HK-2 (cell line): ENCODE data around the gene ARAP1.

ENCODE experiments used
- DNase-seq: peaks from one replicate; pipeline ENCODE4 v3.0.0-alpha.2; 2018; ENCODE audit not compliant: unreplicated experiment

ARAP1 gene

GRCh38 chr11:72743321-72744221 lies 8.6 kb downstream of the ARAP1 start:
- no peak for DNase-seq

- no peak for DNase-seq
Measured at GRCh38 chr11:72742513-72743320, 9.5 kb downstream of the ARAP1 start.

GRCh38 chr11:72741849-72742512 lies 10.2 kb downstream of the ARAP1 start:
- no peak for DNase-seq

- DNase-seq, result peak; percentile 57
Measured at GRCh38 chr11:72741429-72741833, 10.8 kb downstream of the ARAP1 start.

- no peak for DNase-seq
Measured at GRCh38 chr11:72740562-72741428, 11.4 kb downstream of the ARAP1 start.

DNA sequence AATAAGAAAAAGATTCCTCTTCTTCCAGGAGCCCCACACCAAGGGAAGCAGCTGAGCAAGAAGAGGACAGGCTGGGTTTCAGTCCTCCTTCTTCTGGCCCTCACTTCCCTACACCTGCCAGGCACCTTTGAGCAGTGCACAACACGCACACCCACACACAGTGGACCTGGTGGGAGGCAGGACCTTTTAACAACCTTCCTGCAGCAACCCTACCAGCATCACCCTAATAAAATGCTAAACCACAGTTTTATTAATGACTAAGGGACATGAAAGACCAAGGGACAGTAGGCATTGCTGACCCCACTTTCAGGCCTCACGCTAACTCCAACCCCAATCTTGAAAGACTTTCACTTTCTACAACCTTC lies 12.2 kb downstream of the ARAP1 start:
- no peak for DNase-seq

DNA sequence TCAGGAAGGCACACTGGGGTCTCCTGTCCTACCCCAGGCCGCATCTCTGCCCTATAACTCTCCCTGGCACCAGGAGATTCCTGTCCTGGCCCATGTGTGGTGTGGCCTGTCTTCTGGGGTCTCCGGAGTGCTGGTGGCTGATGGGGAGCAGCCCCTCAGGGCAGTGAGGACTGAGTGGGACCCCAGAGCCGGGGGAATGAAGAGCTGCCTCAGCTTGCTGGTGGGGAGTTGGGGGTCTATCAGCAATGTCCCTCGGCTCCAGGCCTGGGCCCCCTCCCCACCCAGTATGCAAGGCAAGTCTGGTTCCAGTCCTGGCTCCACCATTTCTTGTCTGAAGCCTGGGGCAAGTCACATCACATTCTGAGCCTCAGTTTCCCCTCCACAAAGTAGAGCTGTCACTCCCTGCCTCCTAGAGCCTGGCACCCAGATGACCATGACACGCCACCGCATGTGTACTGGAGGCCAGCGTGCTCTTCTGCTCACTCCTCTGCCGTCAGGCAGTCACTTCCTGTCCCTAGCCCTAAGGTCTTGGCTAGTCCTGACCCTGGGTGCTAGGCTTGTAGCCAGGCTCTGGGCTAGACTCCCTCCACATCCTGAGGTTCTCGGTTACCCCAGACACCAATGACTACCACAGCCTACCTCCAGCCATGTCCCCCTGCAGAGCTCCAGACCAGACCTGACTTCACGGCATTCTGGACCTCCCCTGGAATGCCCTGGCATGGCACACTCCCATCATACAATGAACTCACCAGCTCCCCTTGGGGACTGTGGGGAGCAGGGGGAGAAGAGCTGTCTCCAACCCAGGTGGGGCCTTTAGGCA lies 12.8 kb downstream of the ARAP1 start:
- DNase-seq, result no peak

DNA sequence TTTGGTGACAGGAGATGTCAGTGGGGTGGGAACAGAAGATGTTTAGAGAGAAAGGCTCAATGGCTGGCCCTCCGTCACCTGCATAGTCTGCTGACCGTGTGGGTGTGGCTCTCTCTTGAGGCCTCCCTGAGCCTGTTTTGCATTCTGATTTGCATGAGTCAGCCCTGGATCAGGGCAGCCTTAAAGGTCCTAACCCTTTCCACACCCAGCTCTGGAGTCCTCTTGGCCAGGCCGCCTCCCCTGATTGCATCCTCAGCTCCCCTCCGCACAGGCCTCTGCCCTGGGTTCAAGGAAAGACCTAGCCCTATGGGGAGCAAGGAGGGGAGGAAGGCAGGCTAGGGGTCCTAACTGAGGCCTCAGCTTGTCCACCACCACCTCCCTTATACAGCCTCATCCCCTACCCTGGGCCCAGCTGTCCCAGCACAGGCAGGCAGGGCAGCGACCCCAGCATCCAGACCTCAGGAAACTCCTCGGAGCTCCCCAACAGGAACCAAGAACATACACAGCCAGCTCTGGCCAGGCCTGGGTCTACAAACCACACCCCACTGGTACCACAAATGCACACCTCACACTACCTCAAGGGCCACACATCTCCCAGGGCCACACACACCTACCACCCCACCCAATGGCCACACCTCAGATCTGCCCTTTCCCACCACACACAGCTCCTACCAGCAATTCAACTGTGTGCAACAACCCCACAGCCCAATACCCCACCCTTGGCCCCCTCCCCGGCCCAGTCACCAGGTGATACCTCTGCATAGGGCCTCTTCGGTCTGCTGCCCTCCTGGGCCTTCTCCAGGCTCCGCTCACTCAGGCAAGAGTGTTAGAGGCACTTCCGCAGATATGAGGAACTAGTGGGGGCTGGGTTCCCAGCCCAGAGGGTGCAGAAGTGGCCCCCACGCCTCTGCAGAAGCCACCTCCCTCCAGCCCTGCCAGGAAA lies 13.7 kb downstream of the ARAP1 start:
- no peak for DNase-seq

DNA sequence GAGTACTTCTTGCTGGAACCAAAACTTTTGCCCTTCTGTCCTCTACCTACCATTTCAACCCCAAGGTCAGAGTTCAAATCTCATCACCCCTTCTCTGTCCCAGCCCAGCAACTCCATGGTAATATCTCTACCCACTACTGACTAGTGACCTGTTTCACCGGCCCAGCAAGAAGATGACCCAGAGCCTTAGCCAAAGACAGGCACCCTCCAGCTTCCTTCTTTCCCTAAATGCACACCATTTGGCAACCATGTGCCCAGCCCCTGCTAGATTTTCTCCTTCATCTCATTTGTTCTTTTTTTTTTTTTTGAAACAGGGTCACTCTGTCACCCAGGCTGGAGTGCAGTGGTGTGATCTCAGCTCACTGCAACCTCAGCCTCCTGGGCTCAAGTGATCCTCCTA lies 14.9 kb downstream of the ARAP1 start:
- no peak for DNase-seq

DNA sequence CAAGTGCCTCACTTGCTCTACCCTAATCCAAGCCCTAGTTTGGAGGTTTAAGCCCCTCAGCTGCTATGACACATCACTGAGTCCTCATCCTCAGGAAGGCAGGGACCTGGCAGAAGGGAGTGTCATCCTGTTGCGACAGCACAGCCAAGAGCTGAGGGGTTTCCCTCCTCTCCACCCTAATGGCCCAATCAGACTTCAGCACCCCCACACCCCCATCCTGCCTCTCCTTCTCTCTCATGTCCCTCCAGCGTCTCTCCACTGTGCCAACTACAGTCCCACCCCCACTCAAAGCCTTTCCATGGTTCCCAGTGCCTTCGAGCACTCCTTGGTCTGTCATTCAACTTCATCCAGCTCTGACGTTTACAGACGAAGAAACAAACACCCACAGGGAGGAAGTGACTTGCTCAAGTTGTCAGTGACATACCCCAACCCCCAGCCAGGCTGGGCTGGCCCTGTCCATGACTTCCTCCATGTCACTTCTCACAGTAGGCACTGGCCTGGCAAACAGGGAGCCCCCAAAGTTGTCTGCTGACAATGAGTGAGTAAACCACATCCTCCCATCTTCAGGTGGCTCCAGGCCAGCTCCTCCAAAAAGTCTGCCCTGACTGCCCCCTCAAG lies 15.6 kb downstream of the ARAP1 start:
- peak; percentile 46 for DNase-seq

DNA sequence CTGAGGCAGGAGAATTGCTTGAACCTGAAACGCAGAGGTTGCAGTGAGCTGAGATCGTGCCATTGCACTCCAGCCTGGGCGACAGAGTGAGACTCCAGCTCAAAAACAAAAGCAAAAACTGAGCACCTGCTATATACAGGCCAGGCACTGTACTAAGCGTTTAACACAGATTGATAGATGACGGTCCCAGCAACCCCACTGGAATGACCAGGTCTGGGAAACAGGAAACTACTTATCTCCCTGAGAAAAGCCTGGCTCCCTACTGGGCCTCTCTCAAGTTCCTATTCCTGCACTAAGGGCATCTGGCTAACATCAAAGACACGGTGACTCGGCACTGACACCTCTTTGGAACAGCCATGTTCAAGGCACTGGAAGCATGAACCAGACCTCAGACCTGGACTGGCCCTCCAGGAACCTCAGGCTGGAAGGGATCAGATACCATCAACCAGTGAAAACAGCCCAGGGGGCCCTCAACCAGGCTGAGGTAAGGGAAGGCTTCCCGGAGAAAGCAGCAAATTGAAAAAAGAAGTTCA lies 16.6 kb downstream of the ARAP1 start:
- no peak for DNase-seq

GRCh38 chr11:72732329-72732728 lies 19.9 kb downstream of the ARAP1 start:
- DNase-seq, result no peak

DNA sequence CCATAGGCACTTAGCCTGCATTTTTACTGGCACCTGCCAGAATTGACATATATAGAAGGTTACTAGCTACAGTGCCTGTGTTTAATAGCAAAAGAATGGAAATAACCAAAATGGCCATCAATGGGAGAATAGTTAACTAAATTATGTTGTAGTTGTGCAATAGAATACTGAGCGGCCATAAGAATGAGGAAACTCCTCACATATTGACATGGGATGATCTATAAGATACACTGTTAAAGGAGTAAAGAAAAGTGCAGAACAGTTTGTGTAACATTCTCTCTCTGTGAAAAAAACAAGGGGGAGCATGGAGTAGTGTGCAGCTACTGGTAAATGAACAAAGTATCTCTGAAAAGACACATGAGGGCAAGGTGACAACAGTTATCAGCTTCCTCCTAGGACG lies 21.5 kb downstream of the ARAP1 start:
- DNase-seq, result no peak

DNA sequence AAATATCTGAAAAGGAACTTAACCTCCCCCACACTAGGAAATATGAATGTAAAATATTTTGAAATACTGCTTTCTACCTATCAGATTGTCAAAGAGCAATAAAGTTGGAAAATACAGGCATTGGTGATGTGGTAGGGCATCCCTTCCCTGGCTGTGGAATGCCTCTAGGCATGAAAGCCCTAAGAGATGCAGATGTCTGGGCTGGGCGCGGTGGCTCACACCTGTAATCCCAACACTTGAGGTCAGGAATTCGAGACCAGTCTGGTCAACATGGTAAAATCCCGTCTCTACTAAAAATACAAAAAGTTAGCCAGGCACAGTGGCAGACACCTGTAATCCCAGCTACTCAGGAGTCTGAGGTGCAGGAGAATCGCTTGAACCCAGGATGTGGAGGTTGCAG lies 22.0 kb downstream of the ARAP1 start:
- DNase-seq, result no peak

- DNase-seq, result no peak
Measured at GRCh38 chr11:72727521-72727920, 24.7 kb downstream of the ARAP1 start.

DNA sequence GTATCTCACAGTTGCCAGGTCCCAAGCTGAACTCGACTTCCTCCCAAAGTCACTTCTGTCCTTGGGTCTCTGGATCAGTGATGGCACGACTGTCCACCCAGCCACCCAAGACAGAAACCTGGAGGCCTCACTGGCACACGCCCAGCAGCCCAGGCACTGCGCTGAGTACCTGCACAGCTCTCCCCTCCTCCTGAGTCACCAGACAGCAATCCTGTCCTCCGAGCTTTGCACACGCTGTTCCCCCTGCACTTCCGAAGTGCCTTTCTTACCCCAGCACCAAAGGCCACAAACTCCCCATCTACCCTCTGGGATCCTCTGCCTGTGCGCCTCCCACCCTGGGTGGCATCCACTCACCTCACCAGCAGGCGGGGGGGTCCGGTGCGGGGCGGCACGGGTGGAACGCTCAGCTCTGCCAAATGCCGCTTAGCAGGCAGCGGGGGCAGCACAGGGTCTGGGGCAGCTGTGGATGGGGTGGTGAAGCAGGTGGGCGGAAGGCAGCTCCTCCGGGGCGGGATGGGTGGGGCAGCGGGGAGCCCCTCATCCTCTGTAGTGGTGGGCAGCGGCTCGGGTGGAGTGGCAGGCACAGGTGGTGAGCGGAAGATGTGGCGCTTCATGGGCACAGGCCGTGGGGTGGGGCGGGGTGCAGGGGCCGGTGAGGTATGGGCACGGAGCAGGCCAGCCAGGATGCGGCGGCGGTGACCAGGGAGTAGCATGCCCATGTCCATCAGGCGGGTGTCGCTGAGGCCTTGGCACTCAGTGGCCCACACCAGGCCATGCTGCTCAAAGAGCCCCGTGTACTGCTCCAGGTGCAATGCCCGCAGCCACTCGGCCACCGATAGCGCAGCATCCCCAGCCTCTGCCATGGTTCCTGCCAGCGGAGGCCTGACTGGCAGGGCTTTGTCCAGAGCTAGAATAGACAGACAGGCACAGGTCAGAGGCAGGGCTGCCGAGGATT lies 25.7 kb downstream of the ARAP1 start:
- DNase-seq, result no peak

- DNase-seq, result no peak
Measured at GRCh38 chr11:72725724-72726028, 26.5 kb downstream of the ARAP1 start.
